SU-DHL-6 (cell line): ENCODE measurements around the gene LIMCH1.

Experiments
- CTCF ChIP-seq: fragments of 200-600 bp; sonication (generic); IDR thresholded peaks from one replicate; pipeline ENCODE4 v1.5.1; 2017; ENCODE audit warnings: antibody characterized with exemption, mild to moderate bottlenecking, low read length, moderate library complexity; ENCODE audit not compliant: insufficient read depth, poor library complexity, severe bottlenecking
- EZH2phosphoT487 ChIP-seq: fragments of 200-600 bp; sonication (generic), shearing (Covaris generic); conservative IDR thresholded peaks from 2 replicates; pipeline ENCODE4 v1.6.1; 2018; ENCODE audit warnings: mild to moderate bottlenecking, antibody characterized with exemption, low read length, moderate library complexity, mixed read lengths

GRCh38 chr4:41542526-41543275 is 4.7 kb downstream of the LIMCH1 start:
- TF ChIP-seq CTCF (no peak), EZH2phosphoT487 (no peak)
